HG02678 (cell line): ENCODE data around the gene ELOVL5.
A peak's percentile ranks its signal among the peaks of the same experiment; 100 is the strongest.
"Not testable (repeated sequence)": the region's sequence is repeated elsewhere in the genome, so short reads cannot be mapped to it uniquely, and the experiment has no call there.

Experiments used
- ATAC-seq: cut with Tn5 transposase; IDR thresholded peaks from one replicate; pipeline ENCODE4 v1.9.1; 2021; ENCODE audit warnings: mild to moderate bottlenecking, moderate library complexity; ENCODE audit not compliant: unreplicated experiment

The ELOVL5 gene

DNA sequence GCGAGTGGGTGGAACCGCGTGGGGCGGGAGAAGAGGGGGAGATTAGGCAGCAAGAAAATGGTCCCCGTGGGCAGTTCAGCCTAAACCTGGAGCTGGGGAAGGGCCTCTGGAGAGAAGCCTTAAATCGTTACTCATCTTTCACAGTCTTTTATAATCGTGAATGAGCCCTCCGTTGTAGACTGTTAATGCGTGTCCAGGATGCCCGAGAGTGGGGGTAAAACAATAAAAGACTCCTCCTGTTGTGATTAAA, 11.0 kb upstream of the ELOVL5 start:
- no peak for ATAC-seq

DNA sequence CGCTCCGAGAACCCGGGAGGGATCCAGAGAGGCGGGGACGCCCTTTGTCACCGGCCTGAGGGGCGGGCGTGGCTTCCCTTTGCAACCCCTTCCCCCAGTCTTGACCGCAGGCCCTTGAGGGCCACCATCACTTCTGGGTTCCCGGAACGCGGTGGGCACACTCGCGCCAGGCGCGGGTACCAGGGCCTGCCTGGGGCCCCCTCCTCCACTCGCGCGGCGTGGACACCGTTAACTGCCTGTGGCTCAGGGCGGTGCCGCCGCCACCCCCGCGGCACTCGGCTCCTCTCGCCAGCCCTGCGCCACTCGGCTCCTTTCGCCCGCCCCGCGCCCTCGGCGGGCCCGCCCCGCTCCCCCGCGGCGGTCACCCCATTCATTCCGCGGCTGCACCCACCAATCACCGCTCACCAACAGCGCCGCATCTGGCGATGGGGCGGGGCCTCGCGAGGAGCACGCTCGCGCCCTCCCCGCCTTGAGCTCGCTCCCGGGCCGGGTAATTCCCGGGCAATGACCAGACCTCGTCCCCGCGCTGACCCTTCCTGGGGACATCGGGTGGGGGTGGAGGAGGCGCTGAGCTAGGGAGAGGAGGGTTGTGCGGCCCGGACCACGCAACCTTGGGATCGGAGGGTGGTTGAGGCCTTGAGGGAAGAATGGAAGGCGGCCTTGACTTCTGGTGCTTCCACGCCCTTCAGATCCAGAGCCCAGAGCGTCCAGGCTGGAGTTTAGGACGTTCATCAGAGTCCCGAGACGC, 10.5 kb upstream of the ELOVL5 start:
- peak; percentile 96 for ATAC-seq

DNA sequence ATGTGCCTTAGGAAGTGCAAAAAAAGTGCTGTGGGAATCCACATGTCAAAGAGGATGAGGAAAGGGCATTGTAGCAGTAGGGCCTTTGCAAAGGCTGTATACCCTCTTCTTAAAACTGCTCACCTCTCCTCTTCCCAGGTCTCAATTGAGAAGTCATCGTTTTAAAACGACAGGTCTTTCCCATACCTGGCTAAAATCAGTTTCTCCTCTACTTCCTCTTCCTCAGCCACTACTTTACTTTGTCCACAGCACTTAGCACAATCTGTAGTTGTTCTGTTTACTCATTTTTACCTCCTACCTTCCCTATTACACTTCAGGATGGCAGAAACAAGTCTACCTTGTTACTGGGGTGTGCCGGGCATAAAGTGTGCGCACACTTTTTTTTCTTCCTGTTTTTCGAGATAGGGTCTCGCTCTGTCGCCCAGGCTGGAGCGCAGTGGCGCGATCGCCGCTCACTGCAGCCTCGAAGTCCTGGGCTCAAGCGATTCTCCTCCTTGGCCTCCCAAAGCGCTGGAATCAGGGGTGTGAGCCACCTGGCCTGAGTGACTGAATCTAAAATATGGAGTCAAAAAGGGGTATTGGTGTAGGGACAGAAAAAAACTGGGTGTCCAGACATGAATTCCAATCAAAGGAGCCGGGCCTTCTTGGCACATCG, 9.8 kb upstream of the ELOVL5 start:
- peak; percentile 8 for ATAC-seq

DNA sequence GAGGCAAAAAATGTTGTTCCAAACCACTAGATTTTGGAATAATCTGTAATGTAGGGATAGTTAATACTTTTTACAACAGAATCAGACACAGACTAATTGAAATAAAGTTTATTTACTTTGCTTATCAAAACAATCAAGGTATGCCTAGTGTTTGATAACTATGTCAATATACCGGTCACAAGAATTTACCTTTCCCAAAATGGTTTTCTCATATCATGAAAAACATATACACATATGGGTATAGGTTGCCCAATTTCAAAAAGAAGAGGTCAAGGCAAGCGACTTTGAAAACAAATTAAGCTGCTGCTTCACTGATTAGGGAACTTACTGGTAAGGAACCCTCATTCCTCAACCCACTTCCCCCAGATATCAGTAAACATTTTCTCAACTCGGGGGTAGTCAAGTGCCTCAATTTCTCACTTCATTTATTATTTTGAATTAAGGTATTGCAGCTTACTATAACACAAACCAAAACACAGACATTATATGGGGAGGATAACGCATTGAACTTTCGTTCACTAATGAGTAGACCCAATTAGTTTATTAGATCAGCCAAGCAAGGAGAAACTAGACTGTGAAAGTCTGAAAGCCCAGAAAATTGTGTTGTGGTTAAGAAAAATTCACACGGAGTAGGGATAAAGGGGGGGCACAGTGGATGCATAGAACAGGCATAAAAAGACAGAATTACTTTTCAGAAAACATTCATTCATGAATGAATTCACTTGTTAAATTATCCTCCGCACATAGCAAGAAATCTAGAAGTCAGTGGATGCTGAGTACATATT, 9.0 kb upstream of the ELOVL5 start:
- no peak for ATAC-seq

DNA sequence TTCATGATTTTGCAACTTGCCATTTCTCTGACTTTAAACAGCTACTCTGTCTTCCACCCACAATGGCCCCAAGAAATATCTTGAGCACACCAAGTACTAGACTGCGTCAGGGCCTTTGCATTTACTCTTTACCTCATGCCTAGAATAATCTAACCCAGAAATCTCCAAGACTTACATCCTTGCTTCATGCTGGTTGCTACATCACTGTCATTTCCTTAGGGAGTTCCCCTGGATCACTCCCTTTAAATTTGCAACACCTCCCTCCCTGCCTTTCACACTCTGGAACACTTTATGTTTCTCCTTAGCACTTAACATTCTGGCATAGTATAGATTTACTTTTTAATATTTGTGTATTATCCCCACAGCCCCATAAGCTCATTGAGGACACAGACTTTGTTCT, 4.9 kb upstream of the ELOVL5 start:
- ATAC-seq, result no peak

DNA sequence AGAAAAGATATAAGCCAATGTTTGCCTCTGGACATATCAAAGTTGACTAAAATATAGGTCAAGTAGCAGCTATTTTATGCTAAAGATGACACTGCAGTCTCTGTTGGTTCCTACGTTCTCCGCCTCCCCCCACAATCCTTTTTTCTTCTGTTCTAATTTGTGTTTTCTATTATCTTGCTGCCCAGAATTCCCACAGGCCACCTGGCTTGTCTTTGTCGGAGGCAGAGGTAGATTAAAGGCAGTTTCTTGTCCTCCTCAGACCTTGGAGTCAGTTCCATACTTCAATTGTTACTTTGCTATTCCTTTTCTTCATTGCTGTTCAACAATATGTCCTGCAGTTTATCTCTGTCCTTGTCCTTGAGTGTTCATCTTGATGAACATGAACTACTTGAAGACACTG, 3.6 kb upstream of the ELOVL5 start:
- ATAC-seq, result no peak

DNA sequence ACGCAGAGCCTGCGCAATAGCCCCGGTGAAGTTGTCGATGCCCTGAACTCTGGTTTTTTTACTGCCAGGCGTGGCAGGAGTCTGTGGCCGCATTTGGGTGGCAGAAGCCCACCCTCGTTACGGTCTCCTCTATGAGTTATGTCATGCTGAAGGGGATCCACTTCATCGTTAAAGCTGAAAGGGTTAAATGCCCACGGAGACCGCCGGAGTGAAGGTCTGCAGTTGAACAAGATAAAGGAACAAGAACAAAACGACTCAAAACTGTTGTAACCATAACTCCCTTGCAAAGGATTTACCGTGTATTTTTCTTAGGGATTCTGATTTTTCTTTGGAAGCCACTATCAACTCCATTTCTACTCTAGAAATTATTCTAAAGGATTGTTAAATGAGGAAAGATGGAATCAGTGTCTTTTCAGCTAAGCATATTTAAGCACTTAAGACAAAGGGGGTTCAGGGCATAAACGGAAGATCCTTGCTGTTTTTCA, 501 bp upstream of the ELOVL5 start:
- ATAC-seq, result no peak

DNA sequence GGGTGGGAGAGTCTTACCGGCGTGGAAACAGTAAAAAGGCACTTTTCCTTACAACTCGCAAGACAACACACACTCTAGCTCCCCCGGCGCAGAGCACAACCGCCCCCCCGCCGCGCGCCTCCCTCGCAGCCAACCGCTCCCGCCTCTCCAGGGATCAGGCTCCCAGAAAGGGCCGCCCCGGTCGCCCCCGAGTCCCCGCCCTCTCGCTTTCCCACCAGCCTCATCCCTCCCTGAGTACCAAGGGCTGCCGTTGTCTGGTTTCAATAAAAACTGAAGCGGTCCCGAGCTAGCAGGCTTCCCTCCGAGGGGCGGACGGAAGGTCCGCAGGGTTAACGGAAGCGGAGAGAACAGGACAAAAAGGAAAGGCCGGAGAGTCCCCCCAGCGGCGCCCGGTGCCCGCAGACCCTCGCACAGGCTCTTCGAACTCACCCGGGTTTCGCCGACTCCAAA, 804 bp downstream of the ELOVL5 start:
- ATAC-seq, result peak; percentile 25

DNA sequence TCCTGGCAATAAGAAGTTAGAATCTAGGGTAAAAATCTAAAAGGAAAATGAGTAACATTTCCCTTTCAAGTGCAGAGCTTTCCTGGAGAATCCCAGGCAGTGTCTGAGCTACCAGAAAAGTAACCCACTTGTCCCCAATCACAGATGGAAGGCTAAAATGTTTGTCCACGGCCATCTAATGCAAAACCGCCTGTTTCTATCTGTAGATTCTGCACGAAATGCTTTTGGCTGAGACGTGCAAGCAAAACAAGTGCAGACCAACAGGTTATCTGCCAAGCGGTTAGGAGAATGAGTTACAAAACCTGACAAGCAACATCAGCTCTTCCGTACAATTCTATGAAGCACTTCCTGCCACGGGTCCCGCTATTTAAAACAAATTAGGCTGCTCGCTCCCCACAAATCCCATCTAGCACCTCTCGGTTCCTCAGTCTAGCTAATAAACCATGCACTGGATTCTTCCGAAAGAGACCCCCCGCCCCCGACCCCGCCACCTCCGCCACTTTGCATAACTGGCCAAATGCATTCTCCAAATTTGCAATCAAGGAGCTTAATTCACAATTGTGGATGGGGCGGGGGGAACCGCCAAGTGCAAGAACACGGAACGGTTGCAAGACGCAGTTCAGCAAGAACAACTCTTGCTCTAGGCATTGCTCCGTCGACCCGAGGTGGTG, 1.4 kb downstream of the ELOVL5 start:
- ATAC-seq, result peak; percentile 29

DNA sequence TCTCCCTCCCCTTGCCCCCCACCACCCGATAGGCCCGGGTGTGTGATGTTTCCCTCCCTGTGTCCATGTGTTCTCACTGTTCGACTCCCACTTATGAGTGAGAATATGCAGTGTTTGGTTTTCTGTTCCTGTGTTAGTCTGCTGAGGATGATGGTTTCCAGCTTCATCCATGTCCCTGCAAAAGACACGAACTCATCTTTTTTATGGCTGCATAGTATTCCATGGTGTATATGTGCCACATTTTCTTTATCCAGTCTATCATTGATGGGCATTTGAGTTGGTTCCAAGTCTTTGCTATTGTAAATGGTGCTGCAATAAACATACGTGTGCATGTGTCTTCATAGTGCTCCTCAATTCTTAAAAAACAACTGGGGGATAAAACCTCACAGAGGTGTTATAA, 2.7 kb downstream of the ELOVL5 start:
- not testable (repeated sequence) for ATAC-seq

DNA sequence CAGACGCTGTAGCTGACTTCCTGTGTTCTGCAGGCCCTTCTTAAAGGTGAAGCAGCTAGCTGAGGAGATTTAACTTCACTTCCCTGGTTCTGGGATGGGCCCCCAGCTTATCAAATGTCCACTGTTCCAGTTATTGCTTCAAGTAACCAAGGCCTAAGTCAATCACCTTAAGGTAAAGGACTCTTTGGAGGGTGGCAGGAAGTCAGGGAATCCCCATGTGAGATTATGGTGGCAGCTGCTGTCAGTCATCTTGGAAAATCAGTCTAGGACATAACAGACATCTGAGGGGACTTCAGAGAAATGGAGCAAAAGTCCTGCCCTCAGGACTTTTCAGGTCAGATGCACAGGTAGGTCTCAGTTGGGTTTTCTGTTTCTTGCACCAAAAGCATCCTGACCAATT, 3.8 kb downstream of the ELOVL5 start:
- no peak for ATAC-seq

DNA sequence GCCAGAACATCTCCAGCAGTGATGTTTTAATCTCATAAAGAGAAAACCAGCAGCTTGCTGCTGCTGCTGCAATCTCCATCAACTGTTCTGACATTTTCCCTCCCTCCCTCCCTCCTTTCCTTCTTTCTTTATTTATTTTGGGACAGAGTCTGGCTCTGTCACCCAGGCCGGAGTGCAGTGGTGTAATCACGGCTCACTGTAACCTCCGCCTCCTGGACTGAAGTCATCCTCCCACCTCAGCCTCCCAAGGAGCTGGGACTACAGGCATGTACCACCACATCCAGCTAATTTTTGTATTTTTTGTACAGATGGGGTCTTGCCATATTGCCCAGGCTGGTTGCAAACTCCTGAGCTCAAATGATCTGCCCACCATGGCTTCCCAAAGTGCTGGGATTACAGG, 5.7 kb downstream of the ELOVL5 start:
- no peak for ATAC-seq

DNA sequence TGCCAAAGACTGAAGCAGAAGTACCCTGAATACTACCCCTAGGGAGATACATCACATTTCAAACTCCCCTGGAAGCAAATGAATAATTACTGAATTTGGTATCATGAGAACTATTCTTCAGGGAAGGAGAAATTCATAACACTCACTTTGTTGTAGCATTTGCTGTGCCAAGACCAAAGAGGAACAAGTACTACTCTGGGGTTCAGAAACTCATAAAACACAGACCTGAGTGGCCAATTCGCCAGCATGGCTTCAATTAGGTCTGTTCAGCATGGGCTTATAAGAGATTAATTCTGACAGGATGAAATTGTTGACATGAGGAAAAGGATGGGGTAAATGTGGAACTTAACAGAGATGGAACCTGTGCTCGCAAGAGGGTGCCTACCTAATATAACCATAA, 6.5 kb downstream of the ELOVL5 start:
- no peak for ATAC-seq

DNA sequence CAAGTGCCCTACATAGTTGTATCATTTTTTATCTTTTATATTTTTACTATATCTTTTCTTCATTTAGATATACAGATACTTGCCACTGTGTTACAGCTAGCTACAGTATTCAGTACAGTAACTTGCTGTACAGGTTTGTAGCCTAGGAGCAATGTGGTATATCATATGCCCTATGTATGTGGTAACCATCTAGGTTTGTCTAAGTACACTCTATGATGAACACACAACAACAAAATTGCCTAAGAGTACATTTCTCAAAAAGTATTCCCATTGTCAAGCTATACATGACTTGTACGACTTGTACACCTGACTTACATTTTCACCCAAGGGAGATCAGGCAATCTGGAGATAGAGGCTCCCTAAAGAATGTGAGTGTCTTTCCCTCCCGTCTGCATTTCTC, 8.2 kb downstream of the ELOVL5 start:
- ATAC-seq, result no peak

DNA sequence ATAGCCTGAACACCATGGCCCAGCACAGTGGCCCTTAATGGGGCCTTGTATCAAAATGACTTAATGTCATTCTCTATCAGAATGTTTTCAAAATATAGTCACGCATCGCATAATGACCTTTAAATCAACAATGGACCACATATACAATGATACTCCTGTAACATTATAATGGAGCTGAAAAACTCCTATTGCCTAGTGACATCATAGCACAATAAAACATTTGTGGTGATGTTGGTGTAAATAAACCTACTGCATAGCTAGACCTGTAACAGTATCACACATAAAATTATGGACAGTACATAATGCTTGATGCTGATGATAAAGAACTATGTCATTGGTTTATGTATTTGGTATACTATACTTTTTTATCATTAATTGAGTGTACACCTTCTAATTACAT, 9.3 kb downstream of the ELOVL5 start:
- no peak for ATAC-seq

DNA sequence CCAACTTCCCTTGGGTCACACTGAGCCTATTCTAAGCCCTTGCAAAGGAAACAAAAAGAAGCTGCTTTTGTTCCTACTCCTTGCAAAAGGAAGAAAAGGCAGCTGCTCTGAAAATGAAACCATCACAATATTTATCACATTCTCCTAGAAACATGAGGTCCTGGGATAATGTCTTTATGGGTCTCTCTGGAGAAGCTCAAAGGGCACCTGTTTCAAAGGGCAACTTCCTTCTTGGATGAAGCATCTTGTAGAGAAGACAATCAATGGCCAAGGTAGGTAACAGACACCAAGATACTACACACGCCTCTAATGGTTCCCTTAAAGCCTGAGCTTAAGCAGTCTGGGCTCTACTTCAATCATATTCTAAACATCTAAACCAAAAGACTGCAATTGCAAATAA, 10.4 kb downstream of the ELOVL5 start:
- ATAC-seq, result no peak

DNA sequence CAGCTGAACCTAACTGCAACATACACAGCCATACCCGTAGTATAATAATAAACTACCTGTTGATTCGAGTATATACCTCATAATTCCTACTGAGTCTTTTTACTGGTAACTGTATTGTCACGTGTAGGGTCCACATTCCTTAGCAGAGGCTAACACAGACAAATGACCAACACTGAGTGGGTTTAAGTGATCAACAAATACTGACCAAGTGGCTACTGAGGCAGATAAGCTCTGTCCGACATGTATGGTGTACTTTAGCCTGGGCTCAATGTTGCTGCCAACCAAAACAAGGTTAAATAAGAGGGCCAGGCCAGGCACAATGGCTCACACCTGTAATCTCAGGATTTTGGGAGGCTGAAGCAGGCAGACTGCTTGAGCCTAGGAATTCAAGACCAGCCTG, 12.7 kb downstream of the ELOVL5 start:
- ATAC-seq, result no peak

DNA sequence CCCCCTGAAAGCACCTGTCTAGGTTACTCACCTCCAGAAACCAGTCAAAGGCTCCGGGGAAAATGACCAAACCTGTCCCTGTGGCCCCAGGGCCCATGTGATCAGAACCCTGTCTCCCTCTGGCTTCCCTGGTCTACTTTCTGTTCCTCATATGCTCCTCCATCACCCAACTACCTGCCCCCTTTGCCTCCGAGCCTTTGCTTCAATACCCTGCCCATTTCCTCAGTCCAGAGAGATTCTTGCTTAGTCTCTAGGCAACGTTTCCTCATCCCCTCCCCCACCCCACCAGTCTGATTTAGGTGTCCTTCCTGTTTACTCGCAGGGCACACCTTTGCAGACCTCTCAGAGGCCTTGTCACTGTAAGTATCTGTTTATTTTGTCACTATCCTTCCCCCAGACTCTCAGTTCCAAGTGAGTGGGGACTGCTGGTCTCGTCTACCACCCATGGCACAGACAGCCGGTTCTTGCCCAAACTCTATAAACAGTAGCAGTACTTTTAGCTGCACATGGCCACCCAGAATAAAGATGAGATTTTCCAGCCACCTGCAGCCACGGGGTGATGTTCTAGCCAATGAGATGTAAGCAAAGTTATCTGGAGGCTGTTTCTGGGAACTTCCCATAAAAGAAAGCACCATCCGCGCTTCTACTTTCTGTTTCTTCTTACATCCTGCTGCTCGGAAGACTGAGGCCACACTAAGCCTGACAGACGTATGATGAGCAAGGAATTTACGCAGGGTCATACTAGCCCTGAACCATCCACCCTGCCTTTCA, 13.3 kb downstream of the ELOVL5 start:
- peak; percentile 84 for ATAC-seq

DNA sequence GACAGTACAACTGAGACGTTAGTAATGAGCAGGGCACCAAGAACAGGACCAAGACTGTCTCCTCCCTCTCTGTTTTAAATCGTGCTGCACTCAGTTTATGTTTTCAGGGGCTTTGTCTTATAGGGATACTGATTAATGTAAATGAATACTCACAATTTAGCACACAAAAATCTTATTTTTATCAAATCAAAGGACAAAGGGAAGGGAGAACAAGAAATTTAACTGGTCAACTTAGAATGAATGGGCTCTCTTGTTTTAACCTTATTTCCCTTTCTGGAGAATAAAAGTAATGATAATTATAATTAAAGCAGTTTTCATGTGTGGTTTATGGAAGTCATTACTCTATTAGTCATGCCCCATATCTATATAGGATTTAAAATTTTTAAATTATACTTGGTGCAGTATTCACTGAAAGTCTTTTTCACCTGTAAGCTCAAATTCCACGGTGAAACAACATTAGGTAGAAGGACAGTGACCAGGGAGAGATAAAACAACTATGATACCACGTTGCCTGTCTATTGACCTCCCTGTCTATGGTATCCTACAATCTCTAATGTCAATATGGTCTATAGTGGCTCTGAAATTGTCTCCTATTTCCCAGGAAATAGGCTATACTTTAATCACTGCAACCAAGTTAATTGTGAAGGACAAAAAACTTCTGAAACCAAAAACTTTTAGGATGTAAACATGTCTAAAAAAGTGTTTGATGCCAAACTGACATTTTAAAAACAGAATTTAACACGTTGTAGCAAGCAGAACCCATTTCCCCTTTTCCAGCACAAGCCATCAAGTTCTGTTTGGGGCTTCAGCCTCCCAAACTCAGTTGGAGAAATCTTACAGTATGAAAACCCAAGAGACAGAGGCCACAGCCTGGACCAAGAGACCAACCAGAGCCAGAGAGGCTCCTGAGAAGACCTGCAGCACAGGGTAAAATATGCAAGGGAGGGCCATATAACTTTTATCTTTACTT, 15.0 kb downstream of the ELOVL5 start:
- no peak for ATAC-seq

DNA sequence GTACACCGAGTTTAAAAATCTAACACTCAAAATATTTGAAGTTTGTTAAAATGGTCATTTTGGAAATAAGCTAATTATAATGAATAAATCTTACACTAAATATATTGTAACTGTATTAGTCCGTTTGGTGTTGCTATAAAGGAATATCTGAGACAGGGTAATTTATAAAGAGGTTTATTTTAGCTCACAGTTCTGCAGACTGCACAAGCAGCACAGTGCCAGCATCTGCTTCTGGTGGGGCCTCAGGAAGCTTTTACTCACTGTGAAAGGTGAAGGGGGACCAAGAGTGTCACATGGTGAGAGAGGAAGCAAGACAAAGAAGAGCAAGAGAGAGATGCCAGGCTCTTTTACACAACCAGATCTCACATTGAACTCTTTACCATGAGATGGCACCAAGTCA, 17.1 kb downstream of the ELOVL5 start:
- ATAC-seq, result no peak
